HEK293T (cell line): ENCODE measurements around the gene RCL1.

Source experiments
- ARNT ChIP-seq: fragments of 450-650 bp; IDR thresholded peaks from 2 replicates; pipeline ENCODE4 v1.6.1; 2017; ENCODE audit warnings: mild to moderate bottlenecking
- BHLHE40 ChIP-seq: fragments of 450-650 bp; IDR thresholded peaks from 2 replicates; pipeline ENCODE4 v1.6.1; 2016; ENCODE audit warnings: mild to moderate bottlenecking, moderate library complexity, borderline replicate concordance
- ELF4 ChIP-seq: fragments of 450-650 bp; IDR thresholded peaks from 2 replicates; pipeline ENCODE4 v1.6.1; 2017; ENCODE audit warnings: antibody characterized with exemption
- FOXA1 ChIP-seq: fragments of 450-650 bp; IDR thresholded peaks from 2 replicates; pipeline ENCODE4 v1.6.1; 2016; ENCODE audit warnings: mild to moderate bottlenecking
- FOXM1 ChIP-seq: fragments of 450-650 bp; IDR thresholded peaks from 2 replicates; pipeline ENCODE4 v1.6.1; 2017; ENCODE audit warnings: mild to moderate bottlenecking, borderline replicate concordance
- L3MBTL2 ChIP-seq: fragments of 450-650 bp; conservative IDR thresholded peaks from 2 replicates; pipeline ENCODE4 v1.6.1; 2016; ENCODE audit warnings: mild to moderate bottlenecking
- LEF1 ChIP-seq: fragments of 450-650 bp; IDR thresholded peaks from 2 replicates; pipeline ENCODE4 v1.6.1; 2017; ENCODE audit warnings: mild to moderate bottlenecking, borderline replicate concordance
- PKNOX1 ChIP-seq: fragments of 450-650 bp; IDR thresholded peaks from 2 replicates; pipeline ENCODE4 v1.6.1; 2016
- SP1 ChIP-seq: fragments of 450-650 bp; IDR thresholded peaks from 2 replicates; pipeline ENCODE4 v1.6.1; 2017
- TARDBP ChIP-seq: fragments of 450-650 bp; IDR thresholded peaks from 2 replicates; pipeline ENCODE4 v1.6.1; 2016
- ZNF384 ChIP-seq: fragments of 450-650 bp; IDR thresholded peaks from 2 replicates; pipeline ENCODE4 v1.6.1; 2016

- TF ChIP-seq BHLHE40 = no peak
- no peak for TF ChIP-seq SP1
- no peak for TF ChIP-seq FOXM1
- no peak for TF ChIP-seq PKNOX1
- no peak for TF ChIP-seq ZNF384
- TF ChIP-seq FOXA1 = no peak
- TF ChIP-seq TARDBP = no peak
- TF ChIP-seq ARNT = no peak
- no peak for TF ChIP-seq LEF1
- no peak for TF ChIP-seq L3MBTL2
- TF ChIP-seq ELF4 = no peak
These were observed 33.8 kb downstream of the RCL1 start for GRCh38 chr9:4826417-4827166.
